IMR-90 (cell line): ENCODE results near the gene RMDN2. TPM values are rescaled to one million over a fixed set of nuclear protein-coding genes. Genes with fewer than 3 reads are reported as not detected.

Source experiments
- ATAC-seq: fragments of 200-7000 bp; cut with Tn5 transposase; 2 replicates; pipeline ENCODE4 v1.9.1; 2020; ENCODE audit warnings: low read depth, mild to moderate bottlenecking, moderate library complexity
- BruUV-seq: library from RNA; stranded (reverse); fragments of 400-500 nt; replicated peaks from 2 replicates; lab custom pipeline; 2021; lab: Mats Ljungman, UMichigan
- CTCF ChIA-PET: fragments of 300-600 bp; formaldehyde crosslinking; extraction: SDS; loops from one replicate; lab custom pipeline; 2021; ENCODE audit warnings: antibody characterized with exemption; lab: Yijun Ruan, JAX
- POLR2A ChIA-PET: fragments of 300-600 bp; sonication (Branson Sonifier 250); formaldehyde crosslinking; loops from one replicate; lab custom pipeline; 2022; ENCODE audit warnings: antibody characterized with exemption; ENCODE audit not compliant: unreplicated experiment; lab: Charles Lee
- DNase-seq: peaks from one replicate; pipeline ENCODE4 v3.0.0; 2013
- H2AFZ ChIP-seq: replicated peaks from 2 replicates; pipeline ENCODE3; 2013; ENCODE audit warnings: low read length, mild to moderate bottlenecking; ENCODE audit not compliant: poor library complexity
- H2AK5ac ChIP-seq: 2 replicates; pipeline ENCODE4 v1.6.1; 2013; ENCODE audit warnings: low read depth, low read length, inconsistent platforms
- H2AK9ac ChIP-seq: replicated peaks from 2 replicates; pipeline ENCODE3; 2013; ENCODE audit warnings: mild to moderate bottlenecking, low read depth, low read length, moderate library complexity; ENCODE audit not compliant: poor library complexity
- H2BK120ac ChIP-seq: 2 replicates; pipeline ENCODE4 v1.6.1; 2013; ENCODE audit warnings: low read depth, low read length, inconsistent platforms
- H2BK15ac ChIP-seq: 3 replicates; pipeline ENCODE4 v1.6.1; 2013; ENCODE audit warnings: low read depth, low read length, inconsistent platforms
- H2BK20ac ChIP-seq: 2 replicates; pipeline ENCODE4 v1.6.1; 2013; ENCODE audit warnings: low read depth, mild to moderate bottlenecking, inconsistent platforms, low read length, moderate library complexity
- H2BK5ac ChIP-seq: 2 replicates; pipeline ENCODE4 v1.6.1; 2013; ENCODE audit warnings: mild to moderate bottlenecking, low read depth, low read length, inconsistent platforms; ENCODE audit not compliant: poor library complexity, severe bottlenecking
- H3K14ac ChIP-seq: replicated peaks from 2 replicates; pipeline ENCODE4 v1.6.1; 2013; ENCODE audit warnings: low read depth, low read length, inconsistent platforms
- H3K18ac ChIP-seq: 2 replicates; pipeline ENCODE4 v1.6.1; 2013; ENCODE audit warnings: low read depth, low read length, control low read depth
- H3K23ac ChIP-seq: 2 replicates; pipeline ENCODE4 v1.6.1; 2013; ENCODE audit warnings: low read depth, low read length, inconsistent platforms
- H3K27ac ChIP-seq: 2 replicates; pipeline ENCODE4 v1.5.1; 2013; ENCODE audit warnings: mild to moderate bottlenecking, control low read depth, low read length; ENCODE audit not compliant: insufficient read depth
- H3K27me3 ChIP-seq: 2 replicates; pipeline ENCODE4 v1.6.1; 2013; ENCODE audit warnings: low read length; ENCODE audit not compliant: control insufficient read depth, insufficient read depth
- H3K36me3 ChIP-seq: 2 replicates; pipeline ENCODE4 v1.6.1; 2013; ENCODE audit warnings: low read length, mixed read lengths; ENCODE audit not compliant: control insufficient read depth, insufficient read depth
- H3K4ac ChIP-seq: 2 replicates; pipeline ENCODE4 v1.6.1; 2013; ENCODE audit warnings: low read depth, low read length, inconsistent platforms
- H3K4me1 ChIP-seq: 2 replicates; pipeline ENCODE4 v1.6.1; 2013; ENCODE audit warnings: low read length, mixed read lengths; ENCODE audit not compliant: control insufficient read depth, insufficient read depth
- H3K4me2 ChIP-seq: 2 replicates; pipeline ENCODE4 v1.6.1; 2013; ENCODE audit warnings: low read depth, mild to moderate bottlenecking, control low read depth, low read length, moderate library complexity
- H3K4me3 ChIP-seq: 2 replicates; pipeline ENCODE4 v1.5.1; 2013; ENCODE audit warnings: low read depth, mild to moderate bottlenecking, control low read depth, low read length, moderate library complexity; ENCODE audit not compliant: insufficient read depth
- H3K56ac ChIP-seq: 2 replicates; pipeline ENCODE4 v1.6.1; 2013; ENCODE audit warnings: low read length, inconsistent platforms; ENCODE audit not compliant: insufficient read depth; ENCODE audit errors: extremely low read depth
- H3K79me1 ChIP-seq, 2 experiments: 2 replicates each; pipeline ENCODE4 v1.6.1; 2013; ENCODE audit warnings: low read length in 2 of 2, inconsistent platforms in 1 of 2, low read depth in 1 of 2
- H3K9ac ChIP-seq: 2 replicates; pipeline ENCODE4 v1.6.1; 2013; ENCODE audit warnings: low read depth, low read length, control low read depth
- H3K9me1 ChIP-seq: 2 replicates; pipeline ENCODE4 v1.6.1; 2013; ENCODE audit warnings: low read length, inconsistent platforms; ENCODE audit not compliant: insufficient read depth
- H3K9me3 ChIP-seq: 2 replicates; pipeline ENCODE4 v1.6.1; 2013; ENCODE audit warnings: low read length; ENCODE audit not compliant: control insufficient read depth, insufficient read depth
- H4K20me1 ChIP-seq: 2 replicates; pipeline ENCODE4 v1.6.1; 2013; ENCODE audit warnings: low read length, inconsistent platforms; ENCODE audit not compliant: insufficient read depth
- H4K5ac ChIP-seq: 2 replicates; pipeline ENCODE4 v1.6.1; 2013; ENCODE audit warnings: mild to moderate bottlenecking, low read depth, low read length, control low read depth
- H4K8ac ChIP-seq, 2 experiments: 2 replicates each; pipeline ENCODE4 v1.6.1; 2013; ENCODE audit warnings: low read depth in 2 of 2, low read length in 2 of 2, control low read depth in 1 of 2, inconsistent platforms in 1 of 2
- H4K91ac ChIP-seq: 2 replicates; pipeline ENCODE4 v1.6.1; 2013; ENCODE audit warnings: low read depth, low read length, inconsistent platforms; ENCODE audit not compliant: insufficient read depth
- BHLHE40 ChIP-seq: fragments of 150-350 bp; IDR thresholded peaks from 2 replicates; pipeline ENCODE4 v1.6.1; 2016; ENCODE audit warnings: mild to moderate bottlenecking, low read depth, low read length
- CEBPB ChIP-seq: IDR thresholded peaks from 2 replicates; pipeline ENCODE4 v1.6.1; 2012; ENCODE audit warnings: low read depth, low read length, improper control_type of control experiment
- CHD1 ChIP-seq: IDR thresholded peaks from 2 replicates; pipeline ENCODE4 v1.6.1; 2012; ENCODE audit warnings: low read depth, low read length, improper control_type of control experiment
- FOS ChIP-seq: fragments of 150-350 bp; IDR thresholded peaks from 2 replicates; pipeline ENCODE4 v1.6.1; 2016; ENCODE audit warnings: low read depth, low read length
- MAFK ChIP-seq: IDR thresholded peaks from 2 replicates; pipeline ENCODE4 v1.6.1; 2012; ENCODE audit warnings: low read depth, low read length, improper control_type of control experiment
- MAZ ChIP-seq: IDR thresholded peaks from 2 replicates; pipeline ENCODE4 v1.6.1; 2012; ENCODE audit warnings: low read depth, mild to moderate bottlenecking, low read length, improper control_type of control experiment, moderate library complexity, borderline replicate concordance
- MXI1 ChIP-seq: IDR thresholded peaks from 2 replicates; pipeline ENCODE4 v1.6.1; 2012; ENCODE audit warnings: low read depth, mild to moderate bottlenecking, low read length, moderate library complexity, borderline replicate concordance
- NFE2L2 ChIP-seq: fragments of 150-350 bp; IDR thresholded peaks from 2 replicates; pipeline ENCODE4 v1.6.1; 2016; ENCODE audit warnings: low read depth, mild to moderate bottlenecking, low read length
- POLR2A ChIP-seq: IDR thresholded peaks from 2 replicates; pipeline ENCODE4 v1.6.1; 2012; ENCODE audit warnings: mild to moderate bottlenecking, low read depth, low read length
- RAD21 ChIP-seq: IDR thresholded peaks from 2 replicates; pipeline ENCODE4 v1.6.1; 2012; ENCODE audit warnings: low read length, improper control_type of control experiment
- RCOR1 ChIP-seq: IDR thresholded peaks from 2 replicates; pipeline ENCODE4 v1.6.1; 2012; ENCODE audit warnings: mild to moderate bottlenecking, low read length, improper control_type of control experiment; ENCODE audit not compliant: insufficient replicate concordance
- RFX5 ChIP-seq: IDR thresholded peaks from 2 replicates; pipeline ENCODE4 v1.8.0; 2012; ENCODE audit warnings: low read depth, mild to moderate bottlenecking, low read length, moderate library complexity
- SMC3 ChIP-seq: fragments of 150-350 bp; IDR thresholded peaks from 2 replicates; pipeline ENCODE4 v1.6.1; 2016; ENCODE audit warnings: low read depth, mild to moderate bottlenecking, antibody characterized with exemption, low read length, moderate library complexity
- USF2 ChIP-seq: fragments of 150-350 bp; IDR thresholded peaks from 2 replicates; pipeline ENCODE4 v1.6.1; 2017; ENCODE audit warnings: mild to moderate bottlenecking, antibody characterized with exemption, low read length, low read depth
- WGBS, 2 experiments: methylation state at CpG; one replicate each; pipeline versions ENCODE4 v1.1.5 to v1.1.7; 2013; ENCODE audit warnings: missing lambda C conversion rate in 2 of 2; ENCODE audit not compliant: insufficient read length in 1 of 2; ENCODE audit errors: extremely low coverage in 2 of 2; 5-methylcytosine and 5-hydroxymethylcytosine counted together
- dilution Hi-C: fragments of 300-500 bp; cut with HindIII; formaldehyde crosslinking; loops from one replicate; pipeline ENCODE4 v1.14.3; 2018; ENCODE audit warnings: low sequenced_read_pairs; ENCODE audit not compliant: unreplicated experiment
- in situ Hi-C: fragments of 300-500 bp; cut with MboI; formaldehyde crosslinking; loops from 3 replicates; pipeline ENCODE4 v1.14.3; 2019; ENCODE audit warnings: low sequenced_read_pairs, inconsistent platforms, mixed read lengths
- intact Hi-C: fragments of 100-400 bp; cut with micrococcal nuclease; formaldehyde crosslinking; loops from 2 replicates; pipeline ENCODE4 v1.10.0; 2022
- polyA plus RNA-seq, 3 experiments: library from polyadenylated mRNA; depleted of rRNA; stranded (reverse); fragments of >200 nt; gene quantifications; 2 replicates each; pipeline ENCODE4 v1.2.3, GENCODE V29; 2012; ENCODE audit warnings: low replicate concordance in 1 of 3
- total RNA-seq: library from RNA; depleted of rRNA; stranded (reverse); fragments of >200 nt; gene quantifications from 2 replicates; pipeline ENCODE4 v1.2.3, GENCODE V29; 2012
- TF ChIP-seq, protein P1 (sequence below): fragments of 150-350 bp; IDR thresholded peaks from 2 replicates; pipeline ENCODE4 v1.6.1; 2016; ENCODE audit warnings: low read depth, mild to moderate bottlenecking, low read length, moderate library complexity, borderline replicate concordance
- TF ChIP-seq, protein P2 (sequence below): conservative IDR thresholded peaks from 2 replicates; pipeline ENCODE4 v1.5.1; 2012; ENCODE audit warnings: mild to moderate bottlenecking, low read depth, low read length, improper control_type of control experiment

RMDN2 gene
- total and polyA plus RNA-seq, 2 of the 4 experiments (the other 2 are of a cell fraction) = 2.3 to 3.0 TPM

DNA sequence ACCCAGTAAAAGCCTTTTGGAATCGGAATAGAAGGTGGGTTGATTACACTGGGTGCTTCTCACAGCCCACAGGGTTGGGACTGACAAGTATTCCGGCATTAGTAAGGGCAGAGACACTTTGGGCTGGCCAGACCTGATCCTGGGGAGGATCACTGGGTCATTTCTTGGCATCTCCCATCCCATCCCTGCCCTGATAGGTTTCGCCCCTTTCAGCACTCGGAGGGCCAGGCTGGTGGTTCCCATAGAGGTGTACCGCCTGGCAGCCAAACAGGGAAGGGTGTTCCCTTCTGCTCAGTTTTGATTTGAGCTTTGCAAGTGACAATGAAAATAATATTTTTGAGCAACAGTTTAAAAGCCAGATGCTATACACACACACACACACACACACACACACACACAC lies 113.6 kb downstream of the RMDN2 start:
- no TSS peak for BruUV-seq
- Histone ChIP-seq H2BK15ac (no peak overlapping the region), H3K27me3 (peaks cover 28% of the 10 kb centered on the region), H4K8ac (no peak overlapping the region), H2BK5ac (no peak overlapping the region), H3K4me1 (peaks cover 6% of the 10 kb centered on the region; the same call in 1 of the 2 replicates), H4K91ac (no peak overlapping the region), H2AK9ac (peak overlapping the region; percentile 53), H3K4ac (peak overlapping the region; percentile 7; the same call in 1 of the 2 replicates), H3K36me3 (no peaks in the 10 kb centered on the region), H2AFZ (peak overlapping the region; percentile 84), H3K23ac (0 out of 2 replicates have a peak overlapping the region, but pooled peaks have one; percentile 81), H3K14ac (peak overlapping the region; percentile 66; the same call in 1 of the 2 replicates), H3K18ac (no peak overlapping the region; the same call in 1 of the 2 replicates), H2BK120ac (no peak overlapping the region), H3K9me1 (no peaks in the 10 kb centered on the region), H3K4me2 (peak overlapping the region; percentile 72; the same call in 1 of the 2 replicates), H2BK20ac (no peak overlapping the region), H3K9me3 (peaks cover 2% of the 10 kb centered on the region; the same call in 1 of the 2 replicates), H3K27ac (peak overlapping the region; percentile 32; the same call in 1 of the 2 replicates), H4K5ac (peak overlapping the region; percentile 10; the same call in 1 of the 2 replicates), H3K79me1 (no peaks in the 10 kb centered on the region), H4K20me1 (no peaks in the 10 kb centered on the region), H3K9ac (no peak overlapping the region), H3K4me3 (no peak overlapping the region), H2AK5ac (peak overlapping the region; percentile 13; the same call in 1 of the 2 replicates), H3K56ac (no peak overlapping the region)
- in situ Hi-C loops = no loop called here
- POLR2A ChIA-PET = no interaction called here
- intact Hi-C loops = loop anchor here (5.0 kb wide), 1 partner anchor 224 kb away; no protein-coding TSS in a partner anchor
- DNase-seq = no peak
- CTCF ChIA-PET = interaction anchor here (0.6 to 1.8 kb wide), 3 partner anchors 8 to 11 kb away, joined by 3 to 7 read pairs (median 4); no protein-coding TSS in a partner anchor
- TF ChIP-seq POLR2A (no peak), MAZ (no peak), BHLHE40 (no peak), CHD1 (no peak), MXI1 (no peak), RFX5 (no peak), SMC3 (no peak), RAD21 (no peak), CEBPB (no peak), RCOR1 (no peak), FOS (no peak), USF2 (no peak), MAFK (no peak), NFE2L2 (no peak)
- TF ChIP-seq, protein P1, sequence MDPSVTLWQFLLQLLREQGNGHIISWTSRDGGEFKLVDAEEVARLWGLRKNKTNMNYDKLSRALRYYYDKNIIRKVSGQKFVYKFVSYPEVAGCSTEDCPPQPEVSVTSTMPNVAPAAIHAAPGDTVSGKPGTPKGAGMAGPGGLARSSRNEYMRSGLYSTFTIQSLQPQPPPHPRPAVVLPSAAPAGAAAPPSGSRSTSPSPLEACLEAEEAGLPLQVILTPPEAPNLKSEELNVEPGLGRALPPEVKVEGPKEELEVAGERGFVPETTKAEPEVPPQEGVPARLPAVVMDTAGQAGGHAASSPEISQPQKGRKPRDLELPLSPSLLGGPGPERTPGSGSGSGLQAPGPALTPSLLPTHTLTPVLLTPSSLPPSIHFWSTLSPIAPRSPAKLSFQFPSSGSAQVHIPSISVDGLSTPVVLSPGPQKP = no peak
- TF ChIP-seq, protein P2, sequence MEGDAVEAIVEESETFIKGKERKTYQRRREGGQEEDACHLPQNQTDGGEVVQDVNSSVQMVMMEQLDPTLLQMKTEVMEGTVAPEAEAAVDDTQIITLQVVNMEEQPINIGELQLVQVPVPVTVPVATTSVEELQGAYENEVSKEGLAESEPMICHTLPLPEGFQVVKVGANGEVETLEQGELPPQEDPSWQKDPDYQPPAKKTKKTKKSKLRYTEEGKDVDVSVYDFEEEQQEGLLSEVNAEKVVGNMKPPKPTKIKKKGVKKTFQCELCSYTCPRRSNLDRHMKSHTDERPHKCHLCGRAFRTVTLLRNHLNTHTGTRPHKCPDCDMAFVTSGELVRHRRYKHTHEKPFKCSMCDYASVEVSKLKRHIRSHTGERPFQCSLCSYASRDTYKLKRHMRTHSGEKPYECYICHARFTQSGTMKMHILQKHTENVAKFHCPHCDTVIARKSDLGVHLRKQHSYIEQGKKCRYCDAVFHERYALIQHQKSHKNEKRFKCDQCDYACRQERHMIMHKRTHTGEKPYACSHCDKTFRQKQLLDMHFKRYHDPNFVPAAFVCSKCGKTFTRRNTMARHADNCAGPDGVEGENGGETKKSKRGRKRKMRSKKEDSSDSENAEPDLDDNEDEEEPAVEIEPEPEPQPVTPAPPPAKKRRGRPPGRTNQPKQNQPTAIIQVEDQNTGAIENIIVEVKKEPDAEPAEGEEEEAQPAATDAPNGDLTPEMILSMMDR = no peak
- peak; percentile 12; the same call in 1 of the 2 replicates for ATAC-seq
- dilution Hi-C loops = no loop called here
- no CpG with 5 or more reads among the region's 5 CpGs for WGBS, 2 experiments
